Left renal pelvis (tissue), 4 donors: ENCODE measurements around the gene POLR2B. TPM values are rescaled to one million over a fixed set of nuclear protein-coding genes. Genes with fewer than 3 reads are reported as not detected.
"Not testable (repeated sequence)": the region's sequence is repeated elsewhere in the genome, so short reads cannot be mapped to it uniquely, and the experiment has no call there.

Source experiments
- DNase-seq, 4 donors: peaks; one replicate each; pipeline ENCODE4 v3.0.0-alpha.2; 2013; ENCODE audit warnings: low read depth in 4 of 4, low spot score in 3 of 4
- polyA plus RNA-seq, 4 donors: library from polyadenylated mRNA; unstranded; fragments of 120-200 nt; gene quantifications; one replicate each; pipeline ENCODE4 v1.2.1, GENCODE V29; 2013; ENCODE audit not compliant: insufficient read length in 4 of 4

POLR2B gene
- polyA plus RNA-seq, 4 donors, result 91.8 to 121 (median 108) TPM

DNA sequence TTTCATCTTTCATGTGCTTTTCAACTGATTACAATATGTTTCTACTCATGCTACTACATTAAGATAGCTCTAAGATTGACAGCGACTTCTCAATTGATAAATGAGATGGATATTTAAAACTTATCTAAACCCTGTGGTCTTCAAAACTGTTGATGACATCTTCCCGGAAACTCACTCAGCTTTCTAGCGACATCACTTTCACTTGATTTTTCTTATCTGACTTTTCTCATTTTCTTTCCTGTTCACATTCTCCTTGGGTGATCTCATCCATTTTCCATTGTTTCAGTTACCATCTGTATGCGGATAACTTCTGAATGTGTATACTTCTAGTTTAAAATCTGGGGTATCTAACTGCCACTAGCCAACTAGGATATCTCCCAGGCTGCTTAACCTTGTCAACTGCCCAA is 3.1 kb downstream of the POLR2B start:
- no peak for DNase-seq

DNA sequence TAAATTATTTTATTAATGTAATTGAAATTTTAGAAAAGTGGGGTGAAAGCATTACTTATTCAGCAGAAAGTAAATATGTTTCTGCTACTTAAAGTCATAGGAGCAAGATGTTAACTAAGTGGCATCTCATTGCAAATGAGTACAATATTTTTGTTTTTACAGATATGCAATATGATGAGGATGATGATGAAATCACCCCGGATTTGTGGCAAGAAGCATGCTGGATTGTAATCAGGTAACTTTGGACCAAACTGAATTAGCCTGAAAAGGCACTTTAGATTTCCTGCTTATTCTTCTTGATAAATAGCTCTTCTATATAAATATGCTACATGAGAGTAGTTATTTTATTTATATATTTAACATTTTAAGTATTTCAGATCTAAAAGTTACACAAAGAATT is 7.5 kb downstream of the POLR2B start:
- DNase-seq, result no peak

DNA sequence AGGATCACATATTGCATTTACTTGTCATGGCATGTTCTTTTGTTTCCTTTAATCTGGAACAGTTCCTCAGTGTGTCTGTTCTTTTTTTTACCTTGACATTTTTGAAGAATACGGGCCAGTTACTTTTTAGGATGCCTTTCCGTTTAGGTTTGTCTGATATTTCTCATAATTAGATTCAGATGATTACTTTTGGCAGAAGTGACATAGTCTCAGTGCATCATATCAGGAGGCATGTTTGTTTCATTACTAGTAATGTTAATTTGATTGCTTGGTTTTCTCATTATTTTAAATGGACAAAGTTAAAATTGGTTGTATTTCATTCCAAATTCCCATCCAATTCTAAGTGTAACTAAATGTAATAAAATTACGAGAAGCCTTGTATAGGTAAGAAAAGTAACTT is 8.3 kb downstream of the POLR2B start:
- DNase-seq, result no peak

DNA sequence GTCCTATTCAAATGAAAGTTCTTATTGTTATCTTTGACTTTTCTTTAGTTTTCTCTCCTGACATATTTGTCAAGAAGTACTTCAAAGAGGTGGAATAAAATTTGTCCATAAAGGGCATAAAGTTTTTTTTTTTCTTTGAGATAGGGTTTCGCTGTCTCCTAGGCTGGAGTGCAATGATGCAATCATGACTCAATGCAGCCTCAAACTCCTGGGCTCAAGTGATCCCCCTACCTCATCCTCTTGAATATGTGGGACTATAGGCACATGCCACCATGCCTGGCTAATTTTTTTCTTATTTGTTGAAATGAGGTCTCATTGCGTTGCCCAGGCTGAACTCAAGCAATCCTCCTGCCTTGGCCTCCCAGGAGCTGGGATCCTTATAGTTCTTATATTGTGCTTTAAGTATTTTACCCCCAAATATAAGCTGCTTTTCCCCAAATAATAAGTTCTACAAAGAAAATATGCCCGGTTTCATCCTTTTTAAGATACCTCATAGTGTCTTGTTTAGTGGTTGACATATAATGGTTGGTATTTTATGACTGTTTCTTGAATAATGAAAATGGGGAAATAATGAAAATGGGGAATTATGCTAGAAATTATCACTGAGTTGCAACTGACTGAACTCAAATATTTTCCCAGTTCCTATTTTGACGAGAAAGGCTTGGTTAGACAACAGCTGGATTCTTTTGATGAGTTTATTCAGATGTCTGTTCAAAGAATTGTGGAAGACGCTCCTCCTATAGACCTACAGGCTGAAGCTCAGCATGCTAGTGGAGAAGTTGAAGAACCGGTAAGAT is 11.6 kb downstream of the POLR2B start:
- no peak for DNase-seq

DNA sequence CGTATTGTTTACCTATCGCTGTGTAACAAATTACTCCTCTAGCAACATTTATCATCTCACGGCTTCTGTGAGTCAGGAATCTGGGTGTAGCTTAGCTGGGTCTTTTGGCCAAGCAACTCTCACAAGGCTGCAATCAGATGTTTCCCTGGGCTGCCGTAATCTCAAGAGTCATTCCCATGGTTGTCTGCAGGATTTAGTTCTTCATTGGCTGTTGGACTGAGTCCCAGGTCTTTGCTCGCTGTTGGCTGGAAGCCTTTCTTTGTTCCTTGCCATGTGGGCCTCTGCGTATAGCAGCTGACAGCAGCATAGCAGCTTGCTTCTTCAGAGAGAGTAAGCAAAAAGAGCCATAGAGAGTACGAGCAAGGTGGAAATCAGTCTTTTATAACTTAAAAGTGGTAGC is 16.8 kb downstream of the POLR2B start:
- no peak for DNase-seq

DNA sequence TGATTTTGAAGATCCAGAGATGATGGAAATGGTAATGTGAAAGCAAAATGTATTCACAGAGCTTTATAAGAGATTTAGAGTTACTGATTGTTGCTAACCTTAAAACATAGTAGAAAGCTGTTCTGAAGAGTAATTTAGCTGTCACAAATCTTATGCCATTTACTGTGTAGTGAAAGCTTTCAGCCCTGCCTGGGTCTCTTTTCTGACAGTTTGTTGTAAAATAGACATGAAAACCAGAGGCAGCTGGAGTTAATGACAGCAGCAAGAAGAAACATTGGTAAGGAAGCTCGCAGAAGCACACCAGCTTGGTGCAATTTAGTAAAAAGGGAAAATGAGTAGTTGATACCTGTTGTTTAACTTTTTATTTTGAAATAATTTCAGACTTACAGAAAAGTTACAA is 21.1 kb downstream of the POLR2B start:
- DNase-seq, result no peak

DNA sequence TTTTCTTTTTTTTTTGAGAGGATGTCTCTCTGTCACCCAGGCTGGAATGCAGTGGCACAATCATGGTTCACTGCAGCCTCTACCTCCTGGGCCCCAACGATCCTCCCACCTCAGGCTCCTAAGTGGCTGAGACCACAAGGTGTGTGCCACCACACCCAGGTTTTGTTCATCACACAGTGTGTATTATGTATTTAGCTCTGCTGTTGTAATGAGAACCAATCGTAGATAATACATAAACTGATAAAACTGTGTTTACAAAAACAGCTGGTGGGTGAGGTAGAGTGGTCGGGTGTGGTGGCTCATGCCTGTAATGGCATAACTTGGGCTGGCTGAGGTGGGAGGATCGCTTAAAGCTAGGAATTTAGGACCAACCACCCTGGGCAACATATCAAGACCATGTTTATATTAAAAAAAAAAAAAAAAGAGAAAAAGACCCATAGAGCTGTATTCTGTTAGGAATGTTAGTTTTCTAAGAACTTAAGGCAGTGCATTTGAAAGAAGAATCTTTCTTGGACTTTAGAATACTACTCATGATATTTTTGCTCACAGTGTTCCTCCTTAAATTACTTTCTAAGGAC is 34.9 kb downstream of the POLR2B start:
- DNase-seq, result no peak

DNA sequence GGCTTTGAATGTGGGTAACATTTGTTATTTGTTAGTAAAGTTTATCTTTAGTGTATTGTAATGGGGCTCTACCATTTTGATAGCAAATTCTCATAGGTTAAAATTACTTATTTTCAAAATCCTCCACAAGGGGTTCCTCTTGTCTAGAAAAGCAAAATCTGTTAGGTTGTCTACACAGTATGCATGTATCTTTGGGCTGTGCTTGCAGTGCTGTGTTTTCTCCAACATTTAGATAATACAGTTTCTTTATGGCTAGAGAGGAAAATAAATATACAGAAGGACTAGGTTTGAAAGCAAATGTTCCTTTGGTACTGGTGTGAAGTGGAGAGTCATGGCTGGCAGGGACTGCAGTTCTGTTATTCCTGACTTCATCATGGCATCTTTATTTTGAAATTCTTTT is 40.3 kb downstream of the POLR2B start:
- no peak for DNase-seq

DNA sequence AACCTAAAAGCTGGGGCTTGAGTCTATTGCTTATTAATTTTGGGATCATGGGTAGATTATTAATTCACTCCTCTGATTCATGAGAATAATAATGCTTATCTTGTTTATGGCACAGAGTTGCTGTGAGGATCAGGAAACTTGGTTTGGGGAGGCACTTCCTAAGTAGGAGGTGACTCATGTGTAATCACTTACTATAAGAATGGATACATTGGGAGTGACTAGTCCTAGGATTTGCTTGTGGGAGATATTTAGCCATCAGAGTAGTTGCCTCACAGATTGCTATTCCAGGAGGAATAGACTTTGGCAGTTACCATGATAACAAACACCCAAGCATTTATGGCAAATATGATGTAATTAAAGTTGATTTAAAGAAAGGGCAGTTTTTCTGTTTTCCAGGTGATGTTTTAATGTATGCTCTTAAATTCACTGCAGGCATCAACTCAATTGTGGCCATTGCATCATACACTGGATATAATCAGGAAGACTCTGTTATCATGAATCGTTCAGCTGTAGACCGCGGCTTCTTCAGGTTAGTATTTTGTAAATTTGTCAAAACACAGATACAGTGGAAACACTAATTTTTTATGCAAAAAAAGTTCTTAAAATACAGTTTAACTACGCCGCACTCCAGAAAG is 41.9 kb downstream of the POLR2B start:
- DNase-seq, result no peak

DNA sequence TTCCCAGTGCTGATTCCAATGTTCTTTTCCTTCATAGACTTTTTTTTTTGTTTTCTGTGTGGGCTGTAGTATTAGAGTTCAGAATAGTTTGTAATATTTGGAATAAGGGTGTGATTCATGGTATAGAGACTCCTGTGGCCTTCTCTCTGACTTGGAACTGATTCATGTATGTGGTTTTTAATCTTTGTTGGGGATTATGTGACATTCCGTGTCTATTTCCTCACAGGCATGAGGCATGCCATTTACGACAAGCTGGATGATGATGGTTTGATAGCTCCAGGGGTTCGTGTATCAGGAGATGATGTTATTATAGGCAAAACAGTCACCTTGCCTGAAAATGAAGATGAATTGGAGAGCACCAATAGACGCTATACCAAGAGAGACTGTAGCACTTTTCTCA is 44.4 kb downstream of the POLR2B start:
- DNase-seq, result no peak

DNA sequence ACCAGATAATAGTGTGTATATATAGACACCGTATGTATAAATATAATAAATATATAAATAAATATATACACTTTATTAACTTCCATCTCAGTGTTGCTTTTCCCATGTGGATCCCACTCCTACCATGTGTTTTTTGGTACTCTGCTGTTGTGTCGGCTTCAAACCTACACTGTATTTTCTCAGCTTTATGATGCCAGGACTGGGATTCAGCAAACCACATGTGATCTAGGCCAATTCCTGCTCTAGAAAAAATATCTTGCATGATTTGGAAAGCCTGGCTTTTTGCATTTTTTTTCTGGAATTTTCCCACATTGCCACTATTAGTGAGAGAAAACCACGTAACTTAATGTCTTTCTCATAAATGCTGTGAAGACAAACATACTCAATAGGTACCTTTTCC is 55.8 kb downstream of the POLR2B start:
- DNase-seq, result no peak

DNA sequence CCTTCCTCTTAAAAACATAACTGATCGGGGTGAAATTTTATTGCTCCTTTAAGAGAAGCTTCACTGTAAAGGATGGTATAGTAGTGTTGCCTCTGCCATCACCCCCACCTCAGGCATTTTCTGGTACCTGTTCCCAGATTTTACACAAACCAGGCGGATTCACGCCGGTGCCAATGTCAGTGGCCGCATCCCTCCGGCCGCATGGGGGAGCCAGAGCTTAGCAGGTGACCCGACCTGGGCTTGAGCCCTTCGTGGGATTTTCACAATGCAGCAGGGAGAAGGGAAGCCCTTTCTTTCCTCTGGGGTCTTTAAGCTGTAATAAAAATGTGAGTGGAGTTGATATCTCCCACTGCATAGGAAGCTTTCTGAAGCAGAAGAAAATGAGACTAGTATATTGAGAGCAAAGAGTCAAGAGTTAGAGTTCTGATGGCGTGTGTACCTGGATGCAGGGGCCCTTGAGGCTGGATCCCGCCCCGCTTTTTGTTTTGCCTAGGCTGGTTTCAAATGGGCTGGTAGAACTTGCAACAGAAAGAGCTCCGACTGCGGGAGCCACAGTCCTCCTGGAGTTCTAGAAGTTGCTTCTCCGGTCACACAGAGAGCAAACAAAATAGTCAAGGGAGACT is 59.4 kb downstream of the POLR2B start:
- DNase-seq, result no peak

DNA sequence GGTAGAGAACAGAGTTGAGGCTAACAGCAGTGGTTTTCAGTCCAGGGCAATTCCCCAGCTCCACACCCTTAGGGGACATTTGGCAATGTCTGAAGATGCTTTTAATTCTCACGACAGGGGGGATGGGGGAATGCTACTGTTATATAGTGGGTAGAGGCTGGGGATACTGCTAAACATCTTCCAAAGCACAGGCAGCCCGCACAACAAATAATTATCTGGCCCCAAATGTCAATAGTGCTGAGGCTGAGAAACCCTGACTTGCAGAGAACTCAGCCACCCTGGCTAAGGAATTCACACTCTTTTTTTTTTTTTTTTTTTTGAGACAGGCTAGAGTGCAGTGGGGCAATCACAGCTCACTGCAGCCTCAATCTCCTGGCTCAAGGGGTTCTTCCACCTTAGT is 60.6 kb downstream of the POLR2B start:
- no peak for DNase-seq

DNA sequence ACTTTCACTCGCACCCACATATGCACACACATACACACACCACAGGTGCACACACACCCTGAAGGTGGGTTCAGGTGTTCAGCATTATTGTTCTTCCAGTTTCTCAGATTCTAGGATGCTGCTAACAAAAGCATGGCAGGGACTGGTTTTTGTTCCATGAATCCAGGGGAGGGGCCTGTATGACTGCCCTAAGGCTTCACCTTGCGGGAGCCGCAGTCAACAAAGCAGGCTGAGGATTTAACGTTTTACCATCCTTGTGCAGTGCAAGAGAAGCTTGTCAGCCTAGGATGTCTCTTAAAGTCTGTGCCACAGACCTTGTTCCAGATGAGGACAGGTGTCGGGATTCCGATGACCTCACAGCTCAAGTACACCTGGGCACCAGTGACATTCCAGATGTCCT is 61.8 kb downstream of the POLR2B start:
- no peak for DNase-seq

DNA sequence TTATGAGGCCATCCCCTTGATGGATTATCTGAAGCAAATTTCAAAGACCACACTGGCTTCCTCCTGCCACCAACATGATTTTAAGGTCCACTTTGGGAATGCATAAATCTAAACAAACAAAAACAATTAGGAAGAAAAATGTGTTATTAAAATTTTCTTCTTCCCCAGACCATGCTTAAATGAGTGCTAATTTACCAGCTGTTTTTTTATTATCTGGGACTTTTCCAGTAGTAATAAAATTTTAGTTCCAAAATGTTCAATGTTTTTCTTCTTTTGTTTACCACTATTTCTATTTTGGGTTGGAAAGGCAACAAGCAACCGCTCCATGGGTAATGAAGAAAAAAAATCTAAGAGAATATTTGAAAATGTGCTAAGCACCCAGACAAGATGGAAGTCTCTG is 62.3 kb downstream of the POLR2B start:
- no peak for DNase-seq

DNA sequence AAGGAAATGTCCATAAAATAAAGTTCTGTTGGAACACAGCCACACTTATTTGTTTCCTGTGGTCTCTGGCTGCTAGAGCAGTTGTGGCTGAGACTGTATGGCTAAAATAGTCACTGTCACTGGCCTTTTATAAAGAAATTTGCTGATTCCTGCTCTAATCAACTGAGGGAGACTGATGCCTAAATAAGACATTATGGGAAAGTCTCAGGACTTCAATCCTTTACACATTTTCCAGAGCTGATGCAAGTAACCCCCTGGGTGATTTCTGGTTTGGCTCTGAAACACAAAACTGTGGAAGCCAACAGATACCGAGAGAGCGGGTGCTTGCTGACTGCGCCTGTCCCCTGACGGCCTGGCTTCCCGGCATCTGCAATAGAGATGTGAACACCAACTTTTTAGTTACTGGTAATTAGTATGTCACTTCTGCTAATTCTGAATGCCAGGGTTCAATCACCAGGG is 64.0 kb downstream of the POLR2B start:
- no peak for DNase-seq

DNA sequence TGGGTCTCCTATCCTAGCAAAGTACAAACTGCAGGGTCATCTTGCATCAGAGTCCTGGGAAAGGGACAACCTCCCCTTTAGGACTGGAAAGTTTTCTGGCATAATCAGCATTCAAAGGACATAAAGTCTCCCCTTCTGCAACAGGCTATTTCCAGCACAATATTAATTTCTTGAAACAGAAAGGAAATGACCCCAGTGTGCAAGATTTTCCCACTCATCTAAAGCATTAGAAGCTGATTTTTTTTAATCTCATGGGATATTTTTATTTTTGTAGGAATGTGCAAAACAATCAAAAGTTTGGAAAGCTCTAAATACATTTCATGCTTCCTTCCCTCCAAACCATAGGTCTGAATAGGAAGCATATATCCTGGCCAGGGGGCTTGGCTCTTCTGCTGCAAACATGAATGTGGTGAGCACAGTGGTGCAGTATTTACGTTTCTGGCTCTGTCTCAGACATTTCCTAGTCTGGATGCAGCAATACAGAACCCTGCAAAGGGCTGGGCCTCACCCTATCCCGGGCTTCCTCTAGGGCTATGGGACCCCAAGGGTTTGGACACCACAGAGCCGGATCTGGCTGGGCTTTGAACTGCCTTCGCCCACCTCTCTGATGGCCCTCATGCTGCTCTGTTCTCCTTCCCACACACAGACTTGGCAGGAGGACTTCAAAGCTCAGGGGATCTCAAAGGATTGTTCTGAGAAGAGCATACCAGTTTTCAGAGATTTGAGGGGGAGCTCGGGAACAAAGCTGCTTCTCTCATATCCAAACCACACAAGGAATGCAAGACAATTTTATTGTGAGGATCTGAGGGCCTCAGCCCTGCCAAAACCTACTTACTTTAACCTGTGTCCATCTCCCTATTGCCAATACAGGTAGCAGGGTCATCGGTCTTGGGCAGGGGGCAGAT is 64.9 kb downstream of the POLR2B start:
- DNase-seq, result no peak

DNA sequence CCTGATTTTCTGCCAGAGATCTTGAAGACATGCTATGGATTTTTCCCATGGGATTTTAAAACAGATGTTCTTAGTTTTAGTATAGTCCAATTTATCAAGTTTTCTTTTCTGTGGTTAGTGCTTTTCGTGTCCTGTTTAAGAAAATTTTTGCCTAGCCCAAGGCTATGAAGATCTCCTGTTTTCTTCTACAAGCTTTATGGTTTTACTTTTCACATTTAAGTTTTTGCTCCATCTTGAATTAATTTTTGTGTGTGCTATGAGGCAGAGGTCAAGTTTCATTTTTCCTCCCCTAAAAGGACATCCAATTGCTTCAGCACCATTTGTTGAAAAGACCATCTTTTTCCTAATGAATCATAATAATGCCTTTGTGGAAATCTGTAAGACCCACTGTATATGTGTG is 65.6 kb downstream of the POLR2B start:
- no peak for DNase-seq

DNA sequence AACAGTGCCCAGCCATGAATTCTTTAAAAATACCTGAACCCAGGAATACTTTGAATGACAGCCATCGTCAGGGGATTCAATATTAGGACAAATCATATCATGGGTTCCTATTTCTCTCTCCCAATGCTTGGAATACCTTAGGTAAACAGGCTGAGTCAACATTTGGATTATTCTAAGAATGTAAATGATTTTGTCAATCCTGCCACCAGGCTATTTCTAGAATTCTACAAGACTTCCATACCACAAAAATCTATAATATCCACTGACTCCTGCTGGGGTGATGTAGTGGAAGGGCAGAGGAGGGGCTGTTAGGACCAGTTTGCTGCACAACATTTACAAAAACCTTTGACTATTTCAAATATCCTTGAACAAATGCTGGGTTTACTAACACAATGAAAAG is 66.3 kb downstream of the POLR2B start:
- no peak for DNase-seq

DNA sequence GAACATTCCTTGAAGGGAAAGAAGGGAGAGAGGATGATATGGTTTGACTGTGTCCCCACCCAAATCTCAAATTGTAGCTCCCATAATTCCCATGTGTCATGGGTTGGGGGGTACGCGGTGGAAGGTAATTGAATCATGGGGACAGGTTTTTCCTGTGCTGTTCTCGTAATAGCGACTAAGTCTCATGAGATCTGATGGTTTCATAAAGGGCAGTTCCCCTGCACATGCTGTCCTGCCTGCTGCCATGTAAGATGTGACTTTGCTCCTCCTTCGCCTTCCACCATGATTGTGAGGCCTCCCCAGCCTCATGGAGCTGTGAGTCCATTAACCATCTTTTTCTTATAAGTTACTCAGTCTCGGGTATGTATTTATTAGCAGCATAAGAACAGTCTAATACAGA is 68.3 kb downstream of the POLR2B start:
- DNase-seq, result not testable (repeated sequence)
